Small intestine (tissue), 7 donors: ENCODE data around the gene LMNTD1. TPM values are rescaled to one million over a fixed set of nuclear protein-coding genes. Genes with fewer than 3 reads are reported as not detected.
"Not testable (repeated sequence)": the region's sequence is repeated elsewhere in the genome, so short reads cannot be mapped to it uniquely, and the experiment has no call there.

Experiments
- DNase-seq, 2 donors: peaks; one replicate each; pipeline versions ENCODE4 v3.0.0 to v3.0.0-alpha.2; 2013
- FAIRE-seq: peaks from 2 replicates; lab custom pipeline; 2012; peaks lifted over from hg19 to GRCh38; lab: Jason Lieb, UNC
- H3K27ac ChIP-seq, 3 donors: one replicate each; pipeline ENCODE4 v1.5.1; 2013; ENCODE audit warnings: low read length in 2 of 3, mild to moderate bottlenecking in 2 of 3, control low read depth in 1 of 3, inconsistent platforms in 1 of 3, low read depth in 1 of 3, moderate library complexity in 1 of 3
- H3K27me3 ChIP-seq, 3 donors: one replicate each; pipeline ENCODE4 v1.6.1; 2013; ENCODE audit warnings: low read length in 3 of 3, inconsistent platforms in 1 of 3; ENCODE audit not compliant: control insufficient read depth in 3 of 3, insufficient read depth in 3 of 3
- H3K36me3 ChIP-seq, 3 donors: one replicate each; pipeline ENCODE4 v1.6.1; 2013; ENCODE audit warnings: low read length in 3 of 3, inconsistent platforms in 1 of 3, low read depth in 1 of 3, mild to moderate bottlenecking in 1 of 3, moderate library complexity in 1 of 3; ENCODE audit not compliant: control insufficient read depth in 3 of 3, insufficient read depth in 2 of 3
- H3K4me1 ChIP-seq, 3 donors: one replicate each; pipeline ENCODE4 v1.6.1; 2013; ENCODE audit warnings: low read length in 2 of 3, inconsistent platforms in 1 of 3, low read depth in 1 of 3, mild to moderate bottlenecking in 1 of 3, moderate library complexity in 1 of 3; ENCODE audit not compliant: control insufficient read depth in 3 of 3, insufficient read depth in 2 of 3
- H3K4me3 ChIP-seq, 3 donors: one replicate each; pipeline ENCODE4 v1.5.1; 2013; ENCODE audit warnings: low read length in 3 of 3, control low read depth in 1 of 3, inconsistent platforms in 1 of 3, low read depth in 1 of 3, mild to moderate bottlenecking in 1 of 3, moderate library complexity in 1 of 3
- H3K9me3 ChIP-seq, 2 donors: one replicate each; pipeline ENCODE4 v1.6.1; 2013; ENCODE audit warnings: low read depth in 1 of 2, low read length in 1 of 2; ENCODE audit not compliant: control insufficient read depth in 2 of 2, insufficient read depth in 1 of 2
- WGBS, 3 donors: extraction: QIAGEN DNeasy Blood & Tissue Kit; methylation state at CpG; one replicate each; pipeline ENCODE4 v1.1.7; 2013; 5-methylcytosine and 5-hydroxymethylcytosine counted together
- polyA plus RNA-seq, 4 donors: library from polyadenylated mRNA; stranded (reverse) in 3 of 4; unstranded in 1 of 4; fragments of 200-250 nt in 3 of 4; fragments of 120-200 nt in 1 of 4; gene quantifications; one replicate each; pipeline versions ENCODE4 v1.2.1 to v1.2.3, GENCODE V29; 2013
- donor health status: healthy with polysubstance abuse.
- donor health status: control.
- donor health status: control.
- donor health status: Bipolar disorder and iron deficiency.
- donor health status: healthy.

The LMNTD1 gene
- polyA plus RNA-seq, 4 donors, result 0.12 TPM; not detected in 3

- no peak for FAIRE-seq
- Histone ChIP-seq H3K27me3 (no peaks in the 10 kb centered on the region), H3K4me3 (no peak overlapping the region), H3K4me1 (no peaks in the 10 kb centered on the region), H3K27ac (no peak overlapping the region), H3K9me3 (no peaks in the 10 kb centered on the region), H3K36me3 (no peaks in the 10 kb centered on the region)
- 64 to 85% (median 77%) methylated on average over 3 of the region's 3 CpGs for WGBS, 3 donors
- DNase-seq, result no peak
Observed at GRCh38 chr12:25493682-25494081, 59.4 kb downstream of the LMNTD1 start.

- Histone ChIP-seq H3K9me3 (no peaks in the 10 kb centered on the region), H3K4me1 (no peaks in the 10 kb centered on the region), H3K27ac (no peak overlapping the region), H3K4me3 (no peak overlapping the region), H3K36me3 (no peaks in the 10 kb centered on the region), H3K27me3 (no peaks in the 10 kb centered on the region)
- DNase-seq (no peak), FAIRE-seq (no peak)
- 53 to 72% (median 66%) methylated on average over 4 of the region's 4 CpGs for WGBS, 3 donors
Observed at GRCh38 chr12:25491396-25492325, 61.4 kb downstream of the LMNTD1 start.

- not testable (repeated sequence) for H3K4me1 ChIP-seq, H3K27ac ChIP-seq, H3K27me3 ChIP-seq, H3K9me3 ChIP-seq, H3K4me3 ChIP-seq, DNase-seq, H3K36me3 ChIP-seq, FAIRE-seq
- 80 to 84% (median 81%) methylated on average over 29 to 33 of the region's 33 CpGs for WGBS, 3 donors
Observed at GRCh38 chr12:25488956-25489870, 63.9 kb downstream of the LMNTD1 start.

GRCh38 chr12:25482625-25483024 lies 70.5 kb downstream of the LMNTD1 start:
- H3K36me3 ChIP-seq, result no peaks in the 10 kb centered on the region
- 38 to 68% (median 42%) methylated on average over 5 of the region's 5 CpGs for WGBS, 3 donors
- H3K27me3 ChIP-seq, result no peaks in the 10 kb centered on the region
- H3K27ac ChIP-seq, result no peak overlapping the region
- FAIRE-seq (no peak), DNase-seq (no peak)
- H3K4me3 ChIP-seq, result no peak overlapping the region
- H3K9me3 ChIP-seq, result no peaks in the 10 kb centered on the region
- H3K4me1 ChIP-seq, result no peaks in the 10 kb centered on the region

- DNase-seq, result no peak
- H3K4me1 ChIP-seq, result no peaks in the 10 kb centered on the region
- H3K9me3 ChIP-seq, result no peaks in the 10 kb centered on the region
- no peak overlapping the region for H3K4me3 ChIP-seq
- no peak for FAIRE-seq
- no peak overlapping the region for H3K27ac ChIP-seq
- no peaks in the 10 kb centered on the region for H3K36me3 ChIP-seq
- H3K27me3 ChIP-seq, result no peaks in the 10 kb centered on the region
- 93 to 100% (median 100%) methylated on average over 1 of the region's 1 CpG for WGBS, 3 donors
Observed at GRCh38 chr12:25480145-25480544, 72.9 kb downstream of the LMNTD1 start.

- Histone ChIP-seq H3K36me3 (no peaks in the 10 kb centered on the region), H3K27ac (no peak overlapping the region), H3K4me3 (no peak overlapping the region), H3K4me1 (no peaks in the 10 kb centered on the region), H3K27me3 (no peaks in the 10 kb centered on the region), H3K9me3 (no peaks in the 10 kb centered on the region)
- no peak for FAIRE-seq
- WGBS, 3 donors, result 93 to 96% (median 94%) methylated on average over 5 of the region's 5 CpGs
- no peak for DNase-seq
Observed at GRCh38 chr12:25477217-25477616, 75.9 kb downstream of the LMNTD1 start.

GRCh38 chr12:25472453-25472852 lies 80.6 kb downstream of the LMNTD1 start:
- Histone ChIP-seq H3K4me3 (no peak overlapping the region), H3K4me1 (no peaks in the 10 kb centered on the region), H3K27me3 (no peaks in the 10 kb centered on the region), H3K27ac (no peak overlapping the region), H3K36me3 (no peaks in the 10 kb centered on the region), H3K9me3 (no peaks in the 10 kb centered on the region)
- no peak for DNase-seq
- FAIRE-seq, result no peak

GRCh38 chr12:25469861-25470260 lies 83.2 kb downstream of the LMNTD1 start:
- H3K27ac ChIP-seq, result no peak overlapping the region
- 54 to 74% (median 61%) methylated on average over 2 of the region's 2 CpGs for WGBS, 3 donors
- FAIRE-seq (no peak), DNase-seq (no peak)
- no peaks in the 10 kb centered on the region for H3K9me3 ChIP-seq
- no peak overlapping the region for H3K4me3 ChIP-seq
- H3K4me1 ChIP-seq, result no peaks in the 10 kb centered on the region
- H3K36me3 ChIP-seq, result no peaks in the 10 kb centered on the region
- H3K27me3 ChIP-seq, result no peaks in the 10 kb centered on the region
